Measurements from ENCODE around the gene AKAP5. TPM values are rescaled to one million over a fixed set of nuclear protein-coding genes. Genes with fewer than 3 reads are reported as not detected.

The AKAP5 gene
- total and polyA plus RNA-seq, 2 donors (not counting 1 experiment from before 2014, with no cell fraction given) = 0.21 to 1.4 TPM

- DNase-seq (no peak), ATAC-seq (ENCODE audit: low read depth) (no peak)
- Histone ChIP-seq H3K9me3 (ENCODE audit: control extremely low read depth in 1 of 3, control insufficient read depth in 2 of 3, insufficient read depth in 1 of 3, low read length in 2 of 3) (no peaks in the 10 kb centered on the region), H3K4me3 (ENCODE audit: control extremely low read depth in 1 of 5, extremely low read depth in 1 of 5, insufficient read depth in 1 of 5, low read depth in 2 of 5, low read length in 4 of 5) (no peak overlapping the region), H3K79me2 (ENCODE audit: control insufficient read depth, insufficient read depth, low read length) (peaks cover 4% of the 10 kb centered on the region), H3K27ac (ENCODE audit: low read length in 2 of 2) (no peak overlapping the region), H3K27me3 (replicated peaks in 1 of 4; ENCODE audit: control extremely low read depth in 1 of 4, control insufficient read depth in 3 of 4, insufficient read depth in 4 of 4, low read length in 3 of 4) (no peaks in the 10 kb centered on the region), H3K4me1 (ENCODE audit: control insufficient read depth in 2 of 2, insufficient read depth in 2 of 2, low read length in 2 of 2) (no peaks in the 10 kb centered on the region), H3K9ac (ENCODE audit: low read length) (no peak overlapping the region), H2AFZ (ENCODE audit: insufficient read depth, low read depth, low read length, poor library complexity, severe bottlenecking) (no peak overlapping the region), H3K4me2 (replicated peaks; ENCODE audit: low read depth, low read length, poor library complexity, severe bottlenecking) (no peak overlapping the region), H4K20me1 (ENCODE audit: control insufficient read depth, insufficient read depth, low read length, poor library complexity, severe bottlenecking) (no peaks in the 10 kb centered on the region), H3K36me3 (replicated peaks in 1 of 2; ENCODE audit: control extremely low read depth in 1 of 2, control insufficient read depth in 1 of 2, extremely low read depth in 1 of 2, insufficient read depth in 2 of 2, low read length in 1 of 2) (no peaks in the 10 kb centered on the region)
- TF ChIP-seq, protein P1, sequence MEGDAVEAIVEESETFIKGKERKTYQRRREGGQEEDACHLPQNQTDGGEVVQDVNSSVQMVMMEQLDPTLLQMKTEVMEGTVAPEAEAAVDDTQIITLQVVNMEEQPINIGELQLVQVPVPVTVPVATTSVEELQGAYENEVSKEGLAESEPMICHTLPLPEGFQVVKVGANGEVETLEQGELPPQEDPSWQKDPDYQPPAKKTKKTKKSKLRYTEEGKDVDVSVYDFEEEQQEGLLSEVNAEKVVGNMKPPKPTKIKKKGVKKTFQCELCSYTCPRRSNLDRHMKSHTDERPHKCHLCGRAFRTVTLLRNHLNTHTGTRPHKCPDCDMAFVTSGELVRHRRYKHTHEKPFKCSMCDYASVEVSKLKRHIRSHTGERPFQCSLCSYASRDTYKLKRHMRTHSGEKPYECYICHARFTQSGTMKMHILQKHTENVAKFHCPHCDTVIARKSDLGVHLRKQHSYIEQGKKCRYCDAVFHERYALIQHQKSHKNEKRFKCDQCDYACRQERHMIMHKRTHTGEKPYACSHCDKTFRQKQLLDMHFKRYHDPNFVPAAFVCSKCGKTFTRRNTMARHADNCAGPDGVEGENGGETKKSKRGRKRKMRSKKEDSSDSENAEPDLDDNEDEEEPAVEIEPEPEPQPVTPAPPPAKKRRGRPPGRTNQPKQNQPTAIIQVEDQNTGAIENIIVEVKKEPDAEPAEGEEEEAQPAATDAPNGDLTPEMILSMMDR (IDR thresholded peaks at IDR 0.05) = no peak
- TF ChIP-seq EZH2 (IDR thresholded peaks at IDR 0.05; ENCODE audit: borderline replicate concordance, insufficient read depth, low read depth, low read length, poor library complexity, severe bottlenecking) = no peak
- Mint-ChIP-seq H3K4me3 (no peak overlapping the region), H3K9me3 (ENCODE audit: insufficient read depth) (no peaks in the 10 kb centered on the region), H3K27me3 (no peaks in the 10 kb centered on the region), H3K27ac (no peak overlapping the region), H3K4me1 (peaks cover 6% of the 10 kb centered on the region)
- ChIA-PET POLR2A (no interaction called here), CTCF (interaction anchor here (1.0 to 10.7 kb wide), 3 partner anchors 11 to 130 kb away, joined by 3 to 255 read pairs (median 5); no protein-coding TSS in a partner anchor)
- intact Hi-C loops (cut with micrococcal nuclease) = no loop called here
- WGBS (ENCODE audit: insufficient coverage) = 60% methylated on average over 2 of the region's 2 CpGs
Observed at GRCh38 chr14:64474041-64474440, 8.7 kb downstream of the AKAP5 start.

- no peak overlapping the region for H3K27ac ChIP-seq (ENCODE audit: low read length in 2 of 2)
- no peaks in the 10 kb centered on the region for H3K27me3 Mint-ChIP-seq
- H4K20me1 ChIP-seq (ENCODE audit: control insufficient read depth, insufficient read depth, low read length, poor library complexity, severe bottlenecking) = no peaks in the 10 kb centered on the region
- H3K4me1 Mint-ChIP-seq = peaks cover 5% of the 10 kb centered on the region
- no peaks in the 10 kb centered on the region for H3K9me3 ChIP-seq (ENCODE audit: control extremely low read depth in 1 of 3, control insufficient read depth in 2 of 3, insufficient read depth in 1 of 3, low read length in 2 of 3)
- no peak overlapping the region for H2AFZ ChIP-seq (ENCODE audit: insufficient read depth, low read depth, low read length, poor library complexity, severe bottlenecking)
- no peak for ATAC-seq (ENCODE audit: low read depth)
- no peaks in the 10 kb centered on the region for H3K27me3 ChIP-seq (replicated peaks in 1 of 4; ENCODE audit: control extremely low read depth in 1 of 4, control insufficient read depth in 3 of 4, insufficient read depth in 4 of 4, low read length in 3 of 4)
- no CpG with 5 or more reads among the region's 4 CpGs for WGBS (ENCODE audit: insufficient coverage)
- H3K9ac ChIP-seq (ENCODE audit: low read length) = no peak overlapping the region
- H3K36me3 ChIP-seq (replicated peaks in 1 of 2; ENCODE audit: control extremely low read depth in 1 of 2, control insufficient read depth in 1 of 2, extremely low read depth in 1 of 2, insufficient read depth in 2 of 2, low read length in 1 of 2) = no peaks in the 10 kb centered on the region
- H3K4me3 ChIP-seq (ENCODE audit: control extremely low read depth in 1 of 5, extremely low read depth in 1 of 5, insufficient read depth in 1 of 5, low read depth in 2 of 5, low read length in 4 of 5) = no peak overlapping the region
- H3K79me2 ChIP-seq (ENCODE audit: control insufficient read depth, insufficient read depth, low read length) = peaks cover 4% of the 10 kb centered on the region
- H3K4me1 ChIP-seq (ENCODE audit: control insufficient read depth in 2 of 2, insufficient read depth in 2 of 2, low read length in 2 of 2) = no peaks in the 10 kb centered on the region
- ChIA-PET POLR2A (no interaction called here), CTCF (interaction anchor here (1.0 to 10.7 kb wide), 4 partner anchors 11 to 131 kb away, joined by 3 to 255 read pairs (median 4); no protein-coding TSS in a partner anchor)
- H3K9me3 Mint-ChIP-seq (ENCODE audit: insufficient read depth) = no peaks in the 10 kb centered on the region
- no peak overlapping the region for H3K27ac Mint-ChIP-seq
- no peak overlapping the region for H3K4me3 Mint-ChIP-seq
- intact Hi-C loops (cut with micrococcal nuclease) = no loop called here
- no peak for DNase-seq
- TF ChIP-seq, protein P1 (IDR thresholded peaks at IDR 0.05) = no peak
- TF ChIP-seq EZH2 (IDR thresholded peaks at IDR 0.05; ENCODE audit: borderline replicate concordance, insufficient read depth, low read depth, low read length, poor library complexity, severe bottlenecking) = no peak
- H3K4me2 ChIP-seq (replicated peaks; ENCODE audit: low read depth, low read length, poor library complexity, severe bottlenecking) = no peak overlapping the region
Observed at GRCh38 chr14:64474698-64475097, 9.4 kb downstream of the AKAP5 start.
